GM12878 (cell line): ENCODE results near the gene PCK2.

Experiments used
- CBX5 ChIP-seq: sonication (generic); IDR thresholded peaks from 2 replicates; pipeline ENCODE4 v1.6.1; 2016; ENCODE audit warnings: low read depth, moderate library complexity, mild to moderate bottlenecking, inconsistent platforms
- CTCF ChIP-seq, 3 experiments: IDR thresholded peaks in 2 of 3; conservative IDR thresholded peaks in 1 of 3; 2 replicates each; pipeline ENCODE4 v1.5.1; 2011; ENCODE audit warnings: low read depth in 3 of 3, low read length in 3 of 3, mild to moderate bottlenecking in 3 of 3, control low read depth in 2 of 3, moderate library complexity in 2 of 3, inconsistent platforms in 1 of 3, mixed read lengths in 1 of 3; ENCODE audit not compliant: control insufficient read depth in 2 of 3, insufficient read depth in 1 of 3; ENCODE audit errors: extremely low read depth in 1 of 3
- EZH2 ChIP-seq: IDR thresholded peaks from 2 replicates; pipeline ENCODE4 v1.6.1; 2012; ENCODE audit warnings: low read depth, mild to moderate bottlenecking, control low read depth, inconsistent platforms, low read length, borderline replicate concordance; ENCODE audit not compliant: control insufficient read depth
- JUND ChIP-seq: IDR thresholded peaks from 2 replicates; pipeline ENCODE4 v1.6.1; 2012; ENCODE audit warnings: low read depth, mild to moderate bottlenecking, low read length, improper control_type of control experiment, moderate library complexity
- MYC ChIP-seq: IDR thresholded peaks from 2 replicates; pipeline ENCODE4 v1.6.1; 2011; ENCODE audit warnings: mild to moderate bottlenecking, low read length, moderate library complexity, inconsistent platforms; ENCODE audit not compliant: insufficient read depth, insufficient replicate concordance, insufficient read length, severe bottlenecking
- ZBTB33 ChIP-seq: fragments of 450-650 bp; IDR thresholded peaks from 2 replicates; pipeline ENCODE4 v1.6.1; 2017; ENCODE audit warnings: mild to moderate bottlenecking

- TF ChIP-seq MYC, result no peak
- no peak for TF ChIP-seq ZBTB33
- no peak for TF ChIP-seq EZH2
- no peak for TF ChIP-seq JUND
- TF ChIP-seq CBX5, result no peak
- no peak for TF ChIP-seq CTCF (IDR thresholded peaks at IDR 0.05 in 2 of 3, conservative IDR thresholded peaks at IDR 0.05 in 1 of 3; ENCODE audit: control insufficient read depth in 2 of 3, extremely low read depth in 1 of 3, insufficient read depth in 1 of 3, low read depth in 3 of 3, low read length in 3 of 3)
Measured at GRCh38 chr14:24150993-24151392, 56.9 kb downstream of the PCK2 start.
